GM12878 (cell line): Measurements from ENCODE around the gene JPT1. TPM values are rescaled to one million over a fixed set of nuclear protein-coding genes. Genes with fewer than 3 reads are reported as not detected.

Experiments
- ATAC-seq: fragments of 200-7000 bp; cut with Tn5 transposase; 3 replicates; pipeline ENCODE4 v1.9.1; 2020; ENCODE audit warnings: mild to moderate bottlenecking, moderate library complexity
- BruUV-seq: library from RNA; stranded (reverse); fragments of 400-500 nt; replicated peaks from 2 replicates; lab custom pipeline; 2021; lab: Mats Ljungman, UMichigan
- CTCF ChIA-PET: fragments of 300-600 bp; sonication (Branson Sonifier 250); formaldehyde crosslinking; extraction: SDS; loops from one replicate; lab custom pipeline; 2021; ENCODE audit warnings: inconsistent platforms; lab: Yijun Ruan, JAX
- POLR2A ChIA-PET: fragments of 350-600 bp; formaldehyde crosslinking; extraction: SDS; loops from one replicate; lab custom pipeline; 2021; ENCODE audit warnings: inconsistent platforms; lab: Charles Lee
- RAD21 ChIA-PET: fragments of 300-600 bp; sonication (Branson Sonifier 250); formaldehyde crosslinking; loops from one replicate; lab custom pipeline; 2023; ENCODE audit warnings: antibody characterized with exemption; ENCODE audit not compliant: unreplicated experiment; lab: Charles Lee
- SMC1A ChIA-PET: fragments of 300-600 bp; sonication (Branson Sonifier 250); formaldehyde crosslinking; loops from one replicate; lab custom pipeline; 2023; ENCODE audit not compliant: unreplicated experiment, uncharacterized antibody; lab: Charles Lee
- DNase-seq: peaks from one replicate; pipeline ENCODE4 v3.0.0-alpha.2; 2011; ENCODE audit warnings: low read depth, low spot score
- FAIRE-seq: peaks from 3 replicates; lab custom pipeline; 2011; peaks lifted over from hg19 to GRCh38; lab: Jason Lieb, UNC
- H2AFZ ChIP-seq: 2 replicates; pipeline ENCODE4 v1.6.0; 2011; ENCODE audit warnings: low read depth, low read length, control low read depth; ENCODE audit not compliant: control insufficient read depth
- H3K27ac ChIP-seq: 2 replicates; pipeline ENCODE4 v1.5.1; 2011; ENCODE audit warnings: control low read depth; ENCODE audit not compliant: control insufficient read depth, insufficient read depth
- H3K27me3 ChIP-seq, 2 experiments: replicated peaks in 1 of 2; 2 replicates each; pipeline versions ENCODE4 v1.6.0 to v1.6.1; 2011; ENCODE audit warnings: low read length in 1 of 2; ENCODE audit not compliant: control insufficient read depth in 2 of 2, insufficient read depth in 2 of 2
- H3K36me3 ChIP-seq, 2 experiments: 2 replicates each; pipeline ENCODE4 v1.5.1; 2011; ENCODE audit warnings: low read length in 1 of 2; ENCODE audit not compliant: control insufficient read depth in 2 of 2, insufficient read depth in 2 of 2
- H3K4me1 ChIP-seq: 2 replicates; pipeline ENCODE4 v1.6.1; 2011; ENCODE audit warnings: mild to moderate bottlenecking, low read length, moderate library complexity, mixed read lengths; ENCODE audit not compliant: control insufficient read depth, insufficient read depth
- H3K4me2 ChIP-seq: 2 replicates; pipeline ENCODE4 v1.6.0; 2011; ENCODE audit warnings: control low read depth; ENCODE audit not compliant: control insufficient read depth, insufficient read depth
- H3K4me3 ChIP-seq: fragments of 200-600 bp; sonication (generic); 2 replicates; pipeline ENCODE4 v1.5.1; 2016
- H3K79me2 ChIP-seq: 2 replicates; pipeline ENCODE4 v1.6.0; 2011; ENCODE audit warnings: low read length; ENCODE audit not compliant: control insufficient read depth, insufficient read depth
- H3K9ac ChIP-seq: 2 replicates; pipeline ENCODE4 v1.8.0; 2011; ENCODE audit warnings: low read length, control low read depth, mixed read lengths; ENCODE audit not compliant: control insufficient read depth, insufficient read depth
- H3K9me3 ChIP-seq: replicated peaks from 3 replicates; pipeline ENCODE4 v1.5.1; 2011; ENCODE audit warnings: mild to moderate bottlenecking, low read length; ENCODE audit not compliant: control insufficient read depth, insufficient read depth
- H4K20me1 ChIP-seq: 2 replicates; pipeline ENCODE4 v1.6.0; 2011; ENCODE audit not compliant: control insufficient read depth, insufficient read depth
- ATF7 ChIP-seq: fragments of 450-650 bp; IDR thresholded peaks from 2 replicates; pipeline ENCODE4 v1.6.1; 2016; ENCODE audit warnings: low read depth, mild to moderate bottlenecking
- BACH1 ChIP-seq: fragments of 450-650 bp; IDR thresholded peaks from 2 replicates; pipeline ENCODE4 v1.6.1; 2017; ENCODE audit warnings: mild to moderate bottlenecking, borderline replicate concordance
- WGBS: methylation state at CpG from one replicate; pipeline ENCODE4 v1.1.6; 2016; ENCODE audit warnings: low lambda C conversion rate; ENCODE audit not compliant: insufficient replicate concordance, insufficient coverage; ENCODE audit errors: missing lambda C conversion rate; 5-methylcytosine and 5-hydroxymethylcytosine counted together
- in situ Hi-C: fragments of 300-500 bp; cut with MboI; formaldehyde crosslinking; loops from 9 replicates; pipeline ENCODE4 v1.14.3; 2018; ENCODE audit warnings: mixed read lengths
- intact Hi-C: fragments of 100-400 bp; cut with micrococcal nuclease; formaldehyde crosslinking; loops from one replicate; pipeline ENCODE4 v1.14.2; 2022; ENCODE audit not compliant: unreplicated experiment
- polyA plus RNA-seq, 11 experiments: library from polyadenylated mRNA; depleted of rRNA in 4 of 11; unstranded in 6 of 11; stranded (reverse) in 5 of 11; fragments of >200 nt; fragmentation: Nextera tagmentation in 4 of 11; fragmentation: Illumina TruSeq in 1 of 11; extraction: Ambion mirVana in 4 of 11; extraction: Trizol in 1 of 11; gene quantifications; 1 replicate in 1 of 11; 2 replicates in 10 of 11; pipeline versions ENCODE4 v1.2.1 to v1.2.3, GENCODE V29; 2011 to 2016; ENCODE audit warnings: inconsistent platforms in 2 of 11, missing spikeins in 2 of 11, low read depth in 1 of 11
- total RNA-seq, 4 experiments: library from RNA; depleted of rRNA in 3 of 4; stranded (reverse); fragments of >200 nt in 3 of 4; fragmentation: Illumina TruSeq in 1 of 4; extraction: Trizol in 1 of 4; gene quantifications; 2 replicates each; pipeline versions ENCODE4 v1.2.1 to v1.2.3, GENCODE V29; 2013 to 2021
- TF ChIP-seq, protein P1 (sequence below): fragments of 450-650 bp; conservative IDR thresholded peaks from 2 replicates; pipeline ENCODE4 v1.6.1; 2017; ENCODE audit warnings: mild to moderate bottlenecking, moderate library complexity

The JPT1 gene
- total and polyA plus RNA-seq, 10 of the 15 experiments (the other 5 are each of a cell fraction or from before 2014, with no cell fraction given), result 79.7 to 651 (median 323) TPM

DNA sequence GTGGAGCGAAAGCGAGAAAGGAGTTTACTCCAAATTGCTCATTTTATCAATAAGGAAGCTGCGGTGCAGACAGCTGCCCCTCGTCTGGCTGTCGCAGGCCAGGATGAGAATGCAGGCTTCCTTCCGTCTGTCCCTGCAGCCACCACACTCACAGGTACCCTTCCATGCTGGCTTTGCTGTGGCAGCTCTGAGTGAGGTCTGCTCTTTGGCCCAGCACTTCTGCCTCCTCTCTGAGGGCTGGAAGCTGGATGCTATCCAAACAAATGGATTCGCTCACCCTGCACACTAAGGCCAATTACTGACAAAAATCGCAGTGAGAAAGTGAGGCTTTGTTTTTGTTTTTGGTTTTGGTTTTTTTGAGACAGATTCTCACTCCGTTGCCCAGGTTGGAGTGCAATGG lies 37.6 kb downstream of the JPT1 start:
- H3K79me2 ChIP-seq, result peaks cover 8% of the 10 kb centered on the region
- in situ Hi-C loops, result loop anchor here (5.0 kb wide), 1 partner anchor 296 kb away; no protein-coding TSS in a partner anchor
- H3K4me3 ChIP-seq, result no peak overlapping the region
- POLR2A ChIA-PET, result interaction anchor here (0.6 to 5.0 kb wide), 4 partner anchors 10 to 55 kb away, joined by 3 to 53 read pairs (median 6); partner anchors contain the start of gene NT5C
- no peak overlapping the region for H3K9ac ChIP-seq
- no peaks in the 10 kb centered on the region for H3K27me3 ChIP-seq
- H4K20me1 ChIP-seq, result no peaks in the 10 kb centered on the region
- H3K36me3 ChIP-seq, result peaks cover 0 to 14% of the 10 kb centered on the region in 2 experiments; a peak in 1 of 4 replicates
- H2AFZ ChIP-seq, result no peak overlapping the region
- ATAC-seq (no peak), DNase-seq (no peak), FAIRE-seq (no peak)
- RAD21 ChIA-PET, result interaction anchor here (1.3 to 2.5 kb wide), 4 partner anchors 10 to 85 kb away, joined by 4 to 9 read pairs (median 6); partner anchors contain the start of gene NT5C
- 88% methylated on average over 9 of the region's 9 CpGs for whole genome bisulfite sequencing
- no peak overlapping the region for H3K27ac ChIP-seq
- intact Hi-C loops, result no loop called here
- H3K4me1 ChIP-seq, result peaks cover 44% of the 10 kb centered on the region
- TF ChIP-seq BACH1 (no peak), ATF7 (no peak)
- TF ChIP-seq, protein P1, sequence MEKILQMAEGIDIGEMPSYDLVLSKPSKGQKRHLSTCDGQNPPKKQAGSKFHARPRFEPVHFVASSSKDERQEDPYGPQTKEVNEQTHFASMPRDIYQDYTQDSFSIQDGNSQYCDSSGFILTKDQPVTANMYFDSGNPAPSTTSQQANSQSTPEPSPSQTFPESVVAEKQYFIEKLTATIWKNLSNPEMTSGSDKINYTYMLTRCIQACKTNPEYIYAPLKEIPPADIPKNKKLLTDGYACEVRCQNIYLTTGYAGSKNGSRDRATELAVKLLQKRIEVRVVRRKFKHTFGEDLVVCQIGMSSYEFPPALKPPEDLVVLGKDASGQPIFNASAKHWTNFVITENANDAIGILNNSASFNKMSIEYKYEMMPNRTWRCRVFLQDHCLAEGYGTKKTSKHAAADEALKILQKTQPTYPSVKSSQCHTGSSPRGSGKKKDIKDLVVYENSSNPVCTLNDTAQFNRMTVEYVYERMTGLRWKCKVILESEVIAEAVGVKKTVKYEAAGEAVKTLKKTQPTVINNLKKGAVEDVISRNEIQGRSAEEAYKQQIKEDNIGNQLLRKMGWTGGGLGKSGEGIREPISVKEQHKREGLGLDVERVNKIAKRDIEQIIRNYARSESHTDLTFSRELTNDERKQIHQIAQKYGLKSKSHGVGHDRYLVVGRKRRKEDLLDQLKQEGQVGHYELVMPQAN, result no peak
- H3K4me2 ChIP-seq, result no peak overlapping the region
- SMC1A ChIA-PET, result interaction anchor here (1.2 to 8.1 kb wide), 10 partner anchors 15 to 155 kb away, joined by 3 to 134 read pairs (median 5); partner anchors contain the start of gene NT5C
- CTCF ChIA-PET, result interaction anchor here (0.6 to 9.3 kb wide), 11 partner anchors 11 to 306 kb away, joined by 3 to 293 read pairs (median 9); partner anchors contain the start of genes NT5C and NUP85
- BruUV-seq, result no TSS peak
- no peaks in the 10 kb centered on the region; the same call in 2 of the 3 replicates for H3K9me3 ChIP-seq
